Stomach smooth muscle (tissue), 2 donors: Measurements from ENCODE around the gene CYFIP1.

Source experiments
- H3K27ac ChIP-seq: one replicate; pipeline ENCODE4 v1.7.0; 2013; ENCODE audit warnings: mild to moderate bottlenecking, low read length, inconsistent platforms
- H3K27me3 ChIP-seq, 2 donors: one replicate each; pipeline ENCODE4 v1.7.0; 2013; ENCODE audit warnings: low read length in 2 of 2; ENCODE audit not compliant: insufficient read depth in 2 of 2, control insufficient read depth in 1 of 2
- H3K36me3 ChIP-seq, 2 donors: one replicate each; pipeline ENCODE4 v1.7.0; 2013; ENCODE audit warnings: low read length in 2 of 2; ENCODE audit not compliant: control insufficient read depth in 2 of 2, insufficient read depth in 2 of 2
- H3K4me1 ChIP-seq: one replicate; pipeline ENCODE4 v1.7.0; 2013; ENCODE audit warnings: low read length; ENCODE audit not compliant: control insufficient read depth, insufficient read depth
- H3K4me3 ChIP-seq, 2 donors: one replicate each; pipeline ENCODE4 v1.7.0; 2013; ENCODE audit warnings: low read length in 2 of 2
- H3K9ac ChIP-seq, 2 donors: one replicate each; pipeline ENCODE4 v1.7.0; 2013; ENCODE audit warnings: low read length in 2 of 2, mild to moderate bottlenecking in 1 of 2
- H3K9me3 ChIP-seq, 2 donors: one replicate each; pipeline ENCODE4 v1.7.0; 2013; ENCODE audit warnings: low read length in 2 of 2; ENCODE audit not compliant: control insufficient read depth in 2 of 2
- donor health status: healthy.
- donor health status: Pancreatic carcinoma.

The CYFIP1 gene

GRCh38 chr15:22878103-22878502 is 102.1 kb downstream of the CYFIP1 start:
- no peaks in the 10 kb centered on the region for H3K4me1 ChIP-seq
- H3K27me3 ChIP-seq, result no peaks in the 10 kb centered on the region
- peaks cover 0 to 3% of the 10 kb centered on the region in 2 donors for H3K9me3 ChIP-seq
- peaks cover 48 to 66% of the 10 kb centered on the region in 2 donors for H3K36me3 ChIP-seq
- H3K9ac ChIP-seq, result no peak overlapping the region
- H3K4me3 ChIP-seq, result no peak overlapping the region
- no peak overlapping the region for H3K27ac ChIP-seq

GRCh38 chr15:22877607-22878006 is 102.6 kb downstream of the CYFIP1 start:
- H3K9me3 ChIP-seq, result peaks cover 0 to 3% of the 10 kb centered on the region in 2 donors
- no peaks in the 10 kb centered on the region for H3K4me1 ChIP-seq
- no peak overlapping the region for H3K9ac ChIP-seq
- H3K27ac ChIP-seq, result no peak overlapping the region
- peaks cover 51 to 66% of the 10 kb centered on the region in 2 donors for H3K36me3 ChIP-seq
- no peak overlapping the region for H3K4me3 ChIP-seq
- no peaks in the 10 kb centered on the region for H3K27me3 ChIP-seq

GRCh38 chr15:22877117-22877516 is 103.1 kb downstream of the CYFIP1 start:
- H3K4me3 ChIP-seq, result no peak overlapping the region
- peaks cover 0 to 3% of the 10 kb centered on the region in 2 donors for H3K9me3 ChIP-seq
- no peaks in the 10 kb centered on the region for H3K4me1 ChIP-seq
- H3K9ac ChIP-seq, result no peak overlapping the region
- peaks cover 54 to 67% of the 10 kb centered on the region in 2 donors for H3K36me3 ChIP-seq
- no peaks in the 10 kb centered on the region for H3K27me3 ChIP-seq
- no peak overlapping the region for H3K27ac ChIP-seq

GRCh38 chr15:22874966-22875365 is 105.2 kb downstream of the CYFIP1 start:
- H3K4me3 ChIP-seq, result no peak overlapping the region
- no peak overlapping the region for H3K9ac ChIP-seq
- peaks cover 0 to 3% of the 10 kb centered on the region in 2 donors for H3K9me3 ChIP-seq
- H3K36me3 ChIP-seq, result peaks cover 50 to 61% of the 10 kb centered on the region in 2 donors
- H3K27ac ChIP-seq, result no peak overlapping the region
- no peaks in the 10 kb centered on the region for H3K27me3 ChIP-seq
- H3K4me1 ChIP-seq, result no peaks in the 10 kb centered on the region

DNA sequence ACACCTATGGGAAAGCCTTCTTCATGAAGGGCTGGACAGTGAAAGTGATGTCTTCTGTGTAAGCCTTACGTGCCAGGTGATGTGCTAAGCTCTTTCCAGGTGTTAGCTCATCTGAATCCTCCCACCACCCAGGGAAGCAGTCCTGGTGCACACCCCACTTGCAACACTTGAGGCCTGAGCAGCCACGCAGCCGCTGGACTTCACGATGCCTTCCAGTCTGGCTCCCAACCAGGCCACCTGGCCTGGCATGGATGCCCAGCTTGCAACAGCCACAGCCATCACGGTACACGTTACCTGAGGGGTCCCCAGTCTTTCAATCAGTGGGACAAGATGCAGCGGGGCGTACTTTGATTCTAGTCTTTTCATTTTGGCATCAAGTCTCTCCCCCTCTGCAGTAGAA is 105.9 kb downstream of the CYFIP1 start:
- Histone ChIP-seq H3K4me1 (peaks cover under 1% of the 10 kb centered on the region), H3K27me3 (no peaks in the 10 kb centered on the region), H3K9ac (no peak overlapping the region), H3K9me3 (peaks cover 0 to 3% of the 10 kb centered on the region in 2 donors), H3K27ac (no peak overlapping the region), H3K36me3 (peaks cover 52 to 62% of the 10 kb centered on the region in 2 donors), H3K4me3 (no peak overlapping the region)

DNA sequence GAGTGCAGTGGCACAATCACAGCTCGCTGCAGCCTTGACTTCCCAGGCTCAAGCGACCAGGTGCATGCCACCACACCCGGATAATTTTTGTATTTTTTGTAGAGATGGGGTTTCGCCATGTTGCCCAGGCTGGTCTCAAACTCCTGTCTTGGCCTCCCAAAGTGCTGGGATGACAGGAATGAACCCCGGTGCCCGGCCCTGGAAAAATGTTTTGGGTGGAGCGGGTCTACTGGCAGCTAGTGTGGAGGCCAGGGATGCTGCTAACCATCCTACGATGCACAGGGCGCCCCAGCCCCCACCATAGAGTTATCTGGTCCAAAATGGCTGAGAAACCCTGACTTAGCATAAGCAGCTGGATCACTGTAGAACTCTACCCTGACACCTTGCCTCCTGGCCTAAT is 106.3 kb downstream of the CYFIP1 start:
- H3K36me3 ChIP-seq, result peaks cover 52 to 63% of the 10 kb centered on the region in 2 donors

GRCh38 chr15:22872936-22873701 is 107.0 kb downstream of the CYFIP1 start:
- Histone ChIP-seq H3K27ac (peak overlapping the region; percentile 8), H3K36me3 (peaks cover 50 to 65% of the 10 kb centered on the region in 2 donors), H3K9me3 (peaks cover 0 to 3% of the 10 kb centered on the region in 2 donors), H3K4me3 (no peak overlapping the region), H3K27me3 (no peaks in the 10 kb centered on the region), H3K4me1 (peaks cover 5% of the 10 kb centered on the region), H3K9ac (no peak overlapping the region)

More for the DNA sequence above, 106.3 kb downstream of the CYFIP1 start:
- H3K4me1 ChIP-seq, result peaks cover 5% of the 10 kb centered on the region
- H3K27ac ChIP-seq, result no peak overlapping the region
- H3K4me3 ChIP-seq, result no peak overlapping the region
- H3K9me3 ChIP-seq, result peaks cover 0 to 3% of the 10 kb centered on the region in 2 donors
- H3K9ac ChIP-seq, result no peak overlapping the region
- H3K27me3 ChIP-seq, result no peaks in the 10 kb centered on the region

DNA sequence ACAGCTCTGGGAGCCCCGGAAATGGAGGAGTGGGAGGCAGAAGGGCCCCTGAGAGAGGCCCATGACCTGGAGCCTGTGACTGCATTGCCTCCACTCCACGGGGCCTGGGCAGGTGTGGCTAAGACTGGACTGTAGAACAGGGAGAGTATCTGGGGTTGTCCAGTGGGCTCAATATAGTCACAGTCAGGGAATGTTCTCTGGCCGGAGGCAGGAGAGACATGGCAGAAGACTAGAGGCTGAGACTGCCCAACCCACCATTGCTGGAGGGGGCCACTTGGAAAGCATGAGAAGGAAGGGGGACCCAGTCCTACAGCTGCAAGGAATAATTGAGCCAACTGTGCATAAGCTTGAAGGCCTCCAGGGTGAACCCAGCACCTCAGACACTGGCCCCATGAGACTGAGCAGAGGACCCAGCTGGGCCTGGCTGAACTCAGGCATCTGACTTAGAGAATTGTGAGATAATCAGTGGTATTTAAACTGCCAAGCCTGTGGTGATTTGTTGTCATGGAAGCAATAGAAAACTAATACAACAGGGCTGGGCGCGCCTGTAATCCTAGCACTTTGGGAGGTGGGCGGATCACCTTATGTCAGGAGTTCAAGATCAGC is 108.6 kb downstream of the CYFIP1 start:
- Histone ChIP-seq H3K27ac (no peak overlapping the region), H3K27me3 (no peaks in the 10 kb centered on the region), H3K4me1 (peaks cover 5% of the 10 kb centered on the region), H3K4me3 (no peak overlapping the region), H3K9ac (no peak overlapping the region), H3K36me3 (peaks cover 50 to 57% of the 10 kb centered on the region in 2 donors), H3K9me3 (no peaks in the 10 kb centered on the region)

GRCh38 chr15:22870865-22871264 is 109.3 kb downstream of the CYFIP1 start:
- H3K27ac ChIP-seq, result no peak overlapping the region
- peaks cover 51 to 59% of the 10 kb centered on the region in 2 donors for H3K36me3 ChIP-seq
- H3K9me3 ChIP-seq, result no peaks in the 10 kb centered on the region
- peaks cover 5% of the 10 kb centered on the region for H3K4me1 ChIP-seq
- H3K4me3 ChIP-seq, result no peak overlapping the region
- no peaks in the 10 kb centered on the region for H3K27me3 ChIP-seq
- no peak overlapping the region for H3K9ac ChIP-seq

GRCh38 chr15:22869856-22870255 is 110.3 kb downstream of the CYFIP1 start:
- Histone ChIP-seq H3K27me3 (no peaks in the 10 kb centered on the region), H3K36me3 (peaks cover 48 to 61% of the 10 kb centered on the region in 2 donors)

DNA sequence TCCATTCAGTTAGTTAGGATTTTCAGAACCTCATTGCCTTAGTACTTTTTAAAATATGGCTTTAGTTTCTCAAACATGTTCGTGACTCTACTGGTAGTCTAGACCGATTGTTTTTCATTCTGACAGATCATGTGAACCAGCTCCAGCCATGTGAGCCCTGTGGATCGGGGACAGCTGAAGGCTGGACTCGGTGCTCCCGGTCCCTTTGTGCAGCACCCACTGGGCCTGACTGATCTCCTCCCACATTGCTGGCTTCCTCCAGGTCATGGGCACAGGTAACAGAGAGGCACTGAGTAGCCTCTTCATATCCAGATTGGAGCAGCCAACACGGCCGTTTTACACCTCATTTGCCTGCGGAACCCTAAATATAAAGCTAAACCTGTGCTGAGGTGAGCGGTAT is 111.2 kb downstream of the CYFIP1 start:
- H3K27me3 ChIP-seq, result no peaks in the 10 kb centered on the region
- peaks cover 46 to 56% of the 10 kb centered on the region in 2 donors for H3K36me3 ChIP-seq
- peaks cover 5% of the 10 kb centered on the region for H3K4me1 ChIP-seq
- no peak overlapping the region for H3K9ac ChIP-seq
- no peak overlapping the region for H3K4me3 ChIP-seq
- H3K9me3 ChIP-seq, result no peaks in the 10 kb centered on the region
- H3K27ac ChIP-seq, result peak overlapping the region; percentile 31

More at GRCh38 chr15:22869856-22870255, 110.3 kb downstream of the CYFIP1 start:
- Histone ChIP-seq H3K4me3 (no peak overlapping the region), H3K4me1 (peaks cover 5% of the 10 kb centered on the region), H3K27ac (no peak overlapping the region), H3K9ac (no peak overlapping the region), H3K9me3 (no peaks in the 10 kb centered on the region)
